HepG2 (cell line): Measurements from ENCODE around the gene CNOT2. TPM values are rescaled to one million over a fixed set of nuclear protein-coding genes. Genes with fewer than 3 reads are reported as not detected.
A peak's percentile ranks its signal among the peaks of the same experiment; 100 is the strongest.

Experiments used
- CBFB ChIP-seq: sonication (generic); formaldehyde crosslinking; IDR thresholded peaks from 2 replicates; pipeline ENCODE4 v1.4.0; 2020; ENCODE audit warnings: missing genetic modification reagents
- GFI1 ChIP-seq: sonication (generic); formaldehyde crosslinking; IDR thresholded peaks from 2 replicates; pipeline ENCODE4 v1.5.0; 2020; ENCODE audit warnings: missing genetic modification reagents, mild to moderate bottlenecking, borderline replicate concordance
- HCFC1 ChIP-seq: fragments of 150-350 bp; IDR thresholded peaks from 2 replicates; pipeline ENCODE4 v1.6.1; 2014; ENCODE audit warnings: low read depth, low read length
- HNRNPK ChIP-seq: fragments of 200-400 bp; formaldehyde crosslinking; IDR thresholded peaks from 2 replicates; pipeline ENCODE4 v1.6.1; 2018; ENCODE audit warnings: low read length, low read depth, moderate library complexity, mild to moderate bottlenecking; ENCODE audit not compliant: poor library complexity, severe bottlenecking
- MAZ ChIP-seq, 2 experiments: sonication (generic) in 1 of 2; formaldehyde crosslinking in 1 of 2; IDR thresholded peaks; 2 replicates each; pipeline versions ENCODE4 v1.5.0 to v1.6.1; 2012 to 2020; ENCODE audit warnings: low read depth in 2 of 2, mild to moderate bottlenecking in 2 of 2, borderline replicate concordance in 1 of 2, improper control_type of control experiment in 1 of 2, low read length in 1 of 2, missing genetic modification reagents in 1 of 2, moderate library complexity in 1 of 2
- MIER3 ChIP-seq: IDR thresholded peaks from 2 replicates; pipeline ENCODE4 v1.6.1; 2016; ENCODE audit warnings: missing compliant biosample characterization, borderline replicate concordance
- NCOA5 ChIP-seq: sonication (generic); formaldehyde crosslinking; IDR thresholded peaks from 2 replicates; pipeline ENCODE4 v1.4.0; 2020; ENCODE audit warnings: missing genetic modification reagents
- POLR2A ChIP-seq, 2 experiments: IDR thresholded peaks; 2 replicates each; pipeline ENCODE4 v1.6.1; 2011; ENCODE audit warnings: low read depth in 2 of 2, low read length in 2 of 2, mild to moderate bottlenecking in 1 of 2, moderate library complexity in 1 of 2; ENCODE audit not compliant: insufficient read depth in 1 of 2
- SALL1 ChIP-seq: sonication (generic); formaldehyde crosslinking; IDR thresholded peaks from 2 replicates; pipeline ENCODE4 v1.8.0; 2022; ENCODE audit warnings: mild to moderate bottlenecking, missing genetic modification reagents
- SAP130 ChIP-seq: IDR thresholded peaks from 2 replicates; pipeline ENCODE4 v1.6.1; 2016; ENCODE audit warnings: low read depth
- ZNF143 ChIP-seq: sonication (generic); formaldehyde crosslinking; IDR thresholded peaks from 2 replicates; pipeline ENCODE4 v1.4.0; 2020; ENCODE audit warnings: missing genetic modification reagents
- ZNF496 ChIP-seq: sonication (generic); formaldehyde crosslinking; IDR thresholded peaks from 2 replicates; pipeline ENCODE4 v1.8.1; 2023; ENCODE audit warnings: mild to moderate bottlenecking, moderate library complexity, missing genetic modification reagents; ENCODE audit not compliant: insufficient replicate concordance
- ZNF607 ChIP-seq: sonication (generic); formaldehyde crosslinking; IDR thresholded peaks from 2 replicates; pipeline ENCODE4 v1.5.1; 2020; ENCODE audit warnings: missing genetic modification reagents, mild to moderate bottlenecking, borderline replicate concordance
- ZNF749 ChIP-seq: sonication (generic); formaldehyde crosslinking; IDR thresholded peaks from 2 replicates; pipeline ENCODE4 v1.8.0; 2022; ENCODE audit warnings: mild to moderate bottlenecking, missing genetic modification reagents, moderate library complexity, borderline replicate concordance
- ZNF839 ChIP-seq: sonication (generic); formaldehyde crosslinking; IDR thresholded peaks from 2 replicates; pipeline ENCODE4 v1.4.0; 2020; ENCODE audit warnings: missing genetic modification reagents, mild to moderate bottlenecking, borderline replicate concordance
- ZNF841 ChIP-seq: sonication (generic); formaldehyde crosslinking; IDR thresholded peaks from 2 replicates; pipeline ENCODE4 v1.8.1; 2023; ENCODE audit warnings: missing genetic modification reagents, borderline replicate concordance
- polyA plus RNA-seq, 8 experiments: library from polyadenylated mRNA; depleted of rRNA in 3 of 8; stranded (reverse) in 7 of 8; unstranded in 1 of 8; fragments of >200 nt; fragmentation: Illumina TruSeq in 4 of 8; extraction: Trizol in 4 of 8; gene quantifications; 2 replicates each; pipeline versions ENCODE4 v1.2.1 to v1.2.3, GENCODE V29; 2011 to 2016; ENCODE audit warnings: low read depth in 4 of 8, missing spikeins in 1 of 8, mixed read lengths in 1 of 8; ENCODE audit not compliant: insufficient read depth in 1 of 8
- total RNA-seq, 5 experiments: library from RNA; depleted of rRNA; stranded (reverse); fragments of >200 nt; fragmentation: Illumina TruSeq; extraction: Trizol; gene quantifications; 2 replicates each; pipeline ENCODE4 v1.2.3, GENCODE V29; 2016; ENCODE audit warnings: low read depth in 1 of 5
- TF ChIP-seq, protein P1 (sequence below): sonication (generic); formaldehyde crosslinking; IDR thresholded peaks from 2 replicates; pipeline ENCODE4 v1.9.0; 2021; ENCODE audit warnings: mild to moderate bottlenecking, missing genetic modification reagents
- TF ChIP-seq, protein P2 (sequence below): sonication (generic); formaldehyde crosslinking; IDR thresholded peaks from 2 replicates; pipeline ENCODE4 v1.4.0; 2020; ENCODE audit warnings: missing genetic modification reagents, borderline replicate concordance

The CNOT2 gene
- total and polyA plus RNA-seq, 2 of the 13 experiments (the other 11 are each of a cell fraction or from before 2014, with no cell fraction given): 54.5 to 76.6 TPM

DNA sequence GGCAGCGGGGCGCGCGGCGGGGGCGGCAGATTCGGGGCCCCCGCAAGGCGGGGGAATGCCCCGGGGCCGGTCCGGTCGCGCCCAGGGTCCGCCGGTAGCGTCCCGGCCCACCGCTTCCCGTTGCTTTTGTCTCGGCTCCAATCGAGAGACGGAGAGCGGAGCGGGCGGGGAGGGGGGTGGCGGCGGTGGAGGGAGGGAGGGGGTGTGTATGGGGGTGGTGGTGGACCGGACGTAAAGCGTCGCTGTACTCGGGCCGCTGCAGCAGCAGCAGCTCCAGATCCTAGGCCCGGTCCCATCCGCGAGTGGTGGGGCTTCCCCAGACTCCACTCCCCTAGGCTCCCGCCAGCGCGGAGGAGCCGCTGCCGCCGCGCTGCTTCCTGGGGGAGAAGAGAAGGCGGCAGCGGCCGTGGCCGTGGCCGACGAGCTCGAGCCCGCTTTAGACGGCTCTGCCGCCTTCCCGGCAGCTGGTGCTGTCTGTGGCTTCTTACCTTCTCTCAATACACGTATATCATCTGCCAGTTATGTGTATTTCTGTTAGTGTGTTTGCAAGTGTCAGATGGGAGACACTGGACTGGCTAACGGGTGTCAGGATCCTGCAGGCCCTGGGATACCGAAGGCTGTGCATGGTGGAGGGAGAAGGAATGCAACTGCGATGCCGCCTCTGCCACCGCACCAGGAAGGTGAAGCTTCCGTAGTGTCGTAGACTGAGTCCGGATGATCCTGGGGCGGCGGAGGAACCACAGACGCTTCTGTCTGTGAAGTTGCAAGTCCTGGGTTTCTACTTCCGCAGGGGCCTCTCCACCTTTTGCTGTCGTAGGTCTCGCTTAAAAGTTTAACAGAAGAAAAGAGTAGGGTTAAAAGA lies 508 bp downstream of the CNOT2 start (continued):
- TF ChIP-seq ZNF749: peak; percentile 43; the same call in 1 of the 2 replicates
- peak; percentile 63 for TF ChIP-seq HNRNPK
- peak; percentile 53 for TF ChIP-seq SAP130
- 0 out of 2 replicates have a peak, but pooled peaks have one; percentile 0 for TF ChIP-seq ZNF607 (CRISPR knock-in tag)
- TF ChIP-seq NCOA5 (CRISPR knock-in tag): no peak
- TF ChIP-seq ZNF841 (CRISPR knock-in tag): no peak
- TF ChIP-seq GFI1 (CRISPR knock-in tag): 0 out of 2 replicates have a peak, but pooled peaks have one; percentile 8
- TF ChIP-seq MIER3 (CRISPR knock-in tag): no peak
- peak; percentile 48; the same call in 1 of the 2 replicates for TF ChIP-seq CBFB (CRISPR knock-in tag)
- peak; percentile 11; the same call in 1 of the 2 replicates for TF ChIP-seq HCFC1
- TF ChIP-seq, protein P1, sequence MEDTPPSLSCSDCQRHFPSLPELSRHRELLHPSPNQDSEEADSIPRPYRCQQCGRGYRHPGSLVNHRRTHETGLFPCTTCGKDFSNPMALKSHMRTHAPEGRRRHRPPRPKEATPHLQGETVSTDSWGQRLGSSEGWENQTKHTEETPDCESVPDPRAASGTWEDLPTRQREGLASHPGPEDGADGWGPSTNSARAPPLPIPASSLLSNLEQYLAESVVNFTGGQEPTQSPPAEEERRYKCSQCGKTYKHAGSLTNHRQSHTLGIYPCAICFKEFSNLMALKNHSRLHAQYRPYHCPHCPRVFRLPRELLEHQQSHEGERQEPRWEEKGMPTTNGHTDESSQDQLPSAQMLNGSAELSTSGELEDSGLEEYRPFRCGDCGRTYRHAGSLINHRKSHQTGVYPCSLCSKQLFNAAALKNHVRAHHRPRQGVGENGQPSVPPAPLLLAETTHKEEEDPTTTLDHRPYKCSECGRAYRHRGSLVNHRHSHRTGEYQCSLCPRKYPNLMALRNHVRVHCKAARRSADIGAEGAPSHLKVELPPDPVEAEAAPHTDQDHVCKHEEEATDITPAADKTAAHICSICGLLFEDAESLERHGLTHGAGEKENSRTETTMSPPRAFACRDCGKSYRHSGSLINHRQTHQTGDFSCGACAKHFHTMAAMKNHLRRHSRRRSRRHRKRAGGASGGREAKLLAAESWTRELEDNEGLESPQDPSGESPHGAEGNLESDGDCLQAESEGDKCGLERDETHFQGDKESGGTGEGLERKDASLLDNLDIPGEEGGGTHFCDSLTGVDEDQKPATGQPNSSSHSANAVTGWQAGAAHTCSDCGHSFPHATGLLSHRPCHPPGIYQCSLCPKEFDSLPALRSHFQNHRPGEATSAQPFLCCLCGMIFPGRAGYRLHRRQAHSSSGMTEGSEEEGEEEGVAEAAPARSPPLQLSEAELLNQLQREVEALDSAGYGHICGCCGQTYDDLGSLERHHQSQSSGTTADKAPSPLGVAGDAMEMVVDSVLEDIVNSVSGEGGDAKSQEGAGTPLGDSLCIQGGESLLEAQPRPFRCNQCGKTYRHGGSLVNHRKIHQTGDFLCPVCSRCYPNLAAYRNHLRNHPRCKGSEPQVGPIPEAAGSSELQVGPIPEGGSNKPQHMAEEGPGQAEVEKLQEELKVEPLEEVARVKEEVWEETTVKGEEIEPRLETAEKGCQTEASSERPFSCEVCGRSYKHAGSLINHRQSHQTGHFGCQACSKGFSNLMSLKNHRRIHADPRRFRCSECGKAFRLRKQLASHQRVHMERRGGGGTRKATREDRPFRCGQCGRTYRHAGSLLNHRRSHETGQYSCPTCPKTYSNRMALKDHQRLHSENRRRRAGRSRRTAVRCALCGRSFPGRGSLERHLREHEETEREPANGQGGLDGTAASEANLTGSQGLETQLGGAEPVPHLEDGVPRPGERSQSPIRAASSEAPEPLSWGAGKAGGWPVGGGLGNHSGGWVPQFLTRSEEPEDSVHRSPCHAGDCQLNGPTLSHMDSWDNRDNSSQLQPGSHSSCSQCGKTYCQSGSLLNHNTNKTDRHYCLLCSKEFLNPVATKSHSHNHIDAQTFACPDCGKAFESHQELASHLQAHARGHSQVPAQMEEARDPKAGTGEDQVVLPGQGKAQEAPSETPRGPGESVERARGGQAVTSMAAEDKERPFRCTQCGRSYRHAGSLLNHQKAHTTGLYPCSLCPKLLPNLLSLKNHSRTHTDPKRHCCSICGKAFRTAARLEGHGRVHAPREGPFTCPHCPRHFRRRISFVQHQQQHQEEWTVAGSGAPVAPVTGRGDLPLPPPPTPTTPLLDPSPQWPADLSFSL (CRISPR knock-in tag): 0 out of 2 replicates have a peak, but pooled peaks have one; percentile 25
- TF ChIP-seq POLR2A (IDR thresholded peaks at IDR 0.05; ENCODE audit: insufficient read depth in 1 of 2, low read depth in 2 of 2, low read length in 2 of 2): peak in 1 of 2 experiments; percentile 20; a peak in 1 of 4 replicates
- no peak for TF ChIP-seq MAZ (IDR thresholded peaks at IDR 0.05; ENCODE audit: borderline replicate concordance, low read depth, low read length)
- TF ChIP-seq MAZ (CRISPR knock-in tag; IDR thresholded peaks at IDR 0.05; ENCODE audit: low read depth): no peak; the same call in 1 of the 2 replicates
- TF ChIP-seq ZNF143 (CRISPR knock-in tag): peak; percentile 39; the same call in 1 of the 2 replicates
- TF ChIP-seq, protein P2, sequence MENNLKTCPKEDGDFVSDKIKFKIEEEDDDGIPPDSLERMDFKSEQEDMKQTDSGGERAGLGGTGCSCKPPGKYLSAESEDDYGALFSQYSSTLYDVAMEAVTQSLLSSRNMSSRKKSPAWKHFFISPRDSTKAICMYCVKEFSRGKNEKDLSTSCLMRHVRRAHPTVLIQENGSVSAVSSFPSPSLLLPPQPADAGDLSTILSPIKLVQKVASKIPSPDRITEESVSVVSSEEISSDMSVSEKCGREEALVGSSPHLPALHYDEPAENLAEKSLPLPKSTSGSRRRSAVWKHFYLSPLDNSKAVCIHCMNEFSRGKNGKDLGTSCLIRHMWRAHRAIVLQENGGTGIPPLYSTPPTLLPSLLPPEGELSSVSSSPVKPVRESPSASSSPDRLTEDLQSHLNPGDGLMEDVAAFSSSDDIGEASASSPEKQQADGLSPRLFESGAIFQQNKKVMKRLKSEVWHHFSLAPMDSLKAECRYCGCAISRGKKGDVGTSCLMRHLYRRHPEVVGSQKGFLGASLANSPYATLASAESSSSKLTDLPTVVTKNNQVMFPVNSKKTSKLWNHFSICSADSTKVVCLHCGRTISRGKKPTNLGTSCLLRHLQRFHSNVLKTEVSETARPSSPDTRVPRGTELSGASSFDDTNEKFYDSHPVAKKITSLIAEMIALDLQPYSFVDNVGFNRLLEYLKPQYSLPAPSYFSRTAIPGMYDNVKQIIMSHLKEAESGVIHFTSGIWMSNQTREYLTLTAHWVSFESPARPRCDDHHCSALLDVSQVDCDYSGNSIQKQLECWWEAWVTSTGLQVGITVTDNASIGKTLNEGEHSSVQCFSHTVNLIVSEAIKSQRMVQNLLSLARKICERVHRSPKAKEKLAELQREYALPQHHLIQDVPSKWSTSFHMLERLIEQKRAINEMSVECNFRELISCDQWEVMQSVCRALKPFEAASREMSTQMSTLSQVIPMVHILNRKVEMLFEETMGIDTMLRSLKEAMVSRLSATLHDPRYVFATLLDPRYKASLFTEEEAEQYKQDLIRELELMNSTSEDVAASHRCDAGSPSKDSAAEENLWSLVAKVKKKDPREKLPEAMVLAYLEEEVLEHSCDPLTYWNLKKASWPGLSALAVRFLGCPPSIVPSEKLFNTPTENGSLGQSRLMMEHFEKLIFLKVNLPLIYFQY (CRISPR knock-in tag): no peak
- no peak for TF ChIP-seq ZNF496 (CRISPR knock-in tag)
- 0 out of 2 replicates have a peak, but pooled peaks have one; percentile 7 for TF ChIP-seq SALL1 (CRISPR knock-in tag)
- TF ChIP-seq ZNF839 (CRISPR knock-in tag): no peak
